ENCODE data around the gene WBP2.

WBP2 gene

GRCh38 chr17:75829747-75830146 lies 25.4 kb downstream of the WBP2 start:
- H3K4me3 ChIP-seq (ENCODE audit: low read depth in 1 of 2, low read length in 2 of 2): no peak overlapping the region
- H3K4me1 ChIP-seq (ENCODE audit: control insufficient read depth in 1 of 2, insufficient read depth in 2 of 2, low read length in 2 of 2): peaks cover 5 to 13% of the 10 kb centered on the region in 2 donors
- no peaks in the 10 kb centered on the region for H3K27me3 ChIP-seq (ENCODE audit: low read depth, low read length)
- no peak overlapping the region for H3K27ac ChIP-seq (ENCODE audit: low read length)
- peaks cover 0 to 35% of the 10 kb centered on the region in 2 donors for H3K36me3 ChIP-seq (ENCODE audit: control insufficient read depth in 1 of 2, insufficient read depth in 2 of 2, low read length in 2 of 2)
- H3K9me3 ChIP-seq (ENCODE audit: control insufficient read depth in 1 of 2, low read length in 2 of 2): no peaks in the 10 kb centered on the region

GRCh38 chr17:75828741-75829140 lies 26.4 kb downstream of the WBP2 start:
- H3K4me1 ChIP-seq (ENCODE audit: control insufficient read depth in 1 of 2, insufficient read depth in 2 of 2, low read length in 2 of 2): peaks cover 5 to 13% of the 10 kb centered on the region in 2 donors
- no peaks in the 10 kb centered on the region for H3K9me3 ChIP-seq (ENCODE audit: control insufficient read depth in 1 of 2, low read length in 2 of 2)
- H3K27me3 ChIP-seq (ENCODE audit: low read depth, low read length): no peaks in the 10 kb centered on the region
- H3K4me3 ChIP-seq (ENCODE audit: low read depth in 1 of 2, low read length in 2 of 2): no peak overlapping the region
- peaks cover 0 to 41% of the 10 kb centered on the region in 2 donors for H3K36me3 ChIP-seq (ENCODE audit: control insufficient read depth in 1 of 2, insufficient read depth in 2 of 2, low read length in 2 of 2)
- H3K27ac ChIP-seq (ENCODE audit: low read length): no peak overlapping the region

GRCh38 chr17:75828076-75828400 lies 27.1 kb downstream of the WBP2 start:
- Histone ChIP-seq H3K4me1 (ENCODE audit: control insufficient read depth in 1 of 2, insufficient read depth in 2 of 2, low read length in 2 of 2) (peaks cover 5 to 13% of the 10 kb centered on the region in 2 donors), H3K9me3 (ENCODE audit: control insufficient read depth in 1 of 2, low read length in 2 of 2) (no peaks in the 10 kb centered on the region), H3K4me3 (ENCODE audit: low read depth in 1 of 2, low read length in 2 of 2) (peak overlapping the region in 1 of 2 donors; percentile 57), H3K27me3 (ENCODE audit: low read depth, low read length) (no peaks in the 10 kb centered on the region), H3K27ac (ENCODE audit: low read length) (no peak overlapping the region), H3K36me3 (ENCODE audit: control insufficient read depth in 1 of 2, insufficient read depth in 2 of 2, low read length in 2 of 2) (peaks cover 4 to 45% of the 10 kb centered on the region in 2 donors)

- Histone ChIP-seq H3K27ac (ENCODE audit: low read length) (no peak overlapping the region), H3K9me3 (ENCODE audit: control insufficient read depth in 1 of 2, low read length in 2 of 2) (no peaks in the 10 kb centered on the region), H3K27me3 (ENCODE audit: low read depth, low read length) (no peaks in the 10 kb centered on the region), H3K36me3 (ENCODE audit: control insufficient read depth in 1 of 2, insufficient read depth in 2 of 2, low read length in 2 of 2) (peaks cover 6 to 50% of the 10 kb centered on the region in 2 donors), H3K4me3 (ENCODE audit: low read depth in 1 of 2, low read length in 2 of 2) (peak overlapping the region in 1 of 2 donors; percentile 57), H3K4me1 (ENCODE audit: control insufficient read depth in 1 of 2, insufficient read depth in 2 of 2, low read length in 2 of 2) (peaks cover 5 to 13% of the 10 kb centered on the region in 2 donors)
These were observed 27.6 kb downstream of the WBP2 start for GRCh38 chr17:75827308-75828075.

GRCh38 chr17:75826561-75827307 lies 28.4 kb downstream of the WBP2 start:
- peaks cover 12 to 57% of the 10 kb centered on the region in 2 donors for H3K36me3 ChIP-seq (ENCODE audit: control insufficient read depth in 1 of 2, insufficient read depth in 2 of 2, low read length in 2 of 2)
- no peaks in the 10 kb centered on the region for H3K27me3 ChIP-seq (ENCODE audit: low read depth, low read length)
- H3K4me1 ChIP-seq (ENCODE audit: control insufficient read depth in 1 of 2, insufficient read depth in 2 of 2, low read length in 2 of 2): peaks cover 5 to 13% of the 10 kb centered on the region in 2 donors
- H3K4me3 ChIP-seq (ENCODE audit: low read depth in 1 of 2, low read length in 2 of 2): peak overlapping the region in 1 of 2 donors; percentile 57
- H3K9me3 ChIP-seq (ENCODE audit: control insufficient read depth in 1 of 2, low read length in 2 of 2): no peaks in the 10 kb centered on the region
- no peak overlapping the region for H3K27ac ChIP-seq (ENCODE audit: low read length)

- H3K27me3 ChIP-seq (ENCODE audit: low read depth, low read length): no peaks in the 10 kb centered on the region
- peaks cover 17 to 62% of the 10 kb centered on the region in 2 donors for H3K36me3 ChIP-seq (ENCODE audit: control insufficient read depth in 1 of 2, insufficient read depth in 2 of 2, low read length in 2 of 2)
- no peak overlapping the region for H3K27ac ChIP-seq (ENCODE audit: low read length)
- no peaks in the 10 kb centered on the region for H3K9me3 ChIP-seq (ENCODE audit: control insufficient read depth in 1 of 2, low read length in 2 of 2)
- no peak overlapping the region for H3K4me3 ChIP-seq (ENCODE audit: low read depth in 1 of 2, low read length in 2 of 2)
- peaks cover 5 to 13% of the 10 kb centered on the region in 2 donors for H3K4me1 ChIP-seq (ENCODE audit: control insufficient read depth in 1 of 2, insufficient read depth in 2 of 2, low read length in 2 of 2)
These were observed 29.3 kb downstream of the WBP2 start for GRCh38 chr17:75825748-75826370.

- Histone ChIP-seq H3K27ac (ENCODE audit: low read length) (no peak overlapping the region), H3K36me3 (ENCODE audit: control insufficient read depth in 1 of 2, insufficient read depth in 2 of 2, low read length in 2 of 2) (peaks cover 21 to 64% of the 10 kb centered on the region in 2 donors), H3K9me3 (ENCODE audit: control insufficient read depth in 1 of 2, low read length in 2 of 2) (no peaks in the 10 kb centered on the region), H3K4me3 (ENCODE audit: low read depth in 1 of 2, low read length in 2 of 2) (no peak overlapping the region), H3K27me3 (ENCODE audit: low read depth, low read length) (no peaks in the 10 kb centered on the region), H3K4me1 (ENCODE audit: control insufficient read depth in 1 of 2, insufficient read depth in 2 of 2, low read length in 2 of 2) (peaks cover 5 to 13% of the 10 kb centered on the region in 2 donors)
These were observed 30.0 kb downstream of the WBP2 start for GRCh38 chr17:75825149-75825552.

- Histone ChIP-seq H3K9me3 (ENCODE audit: control insufficient read depth in 1 of 2, low read length in 2 of 2) (no peaks in the 10 kb centered on the region), H3K27ac (ENCODE audit: low read length) (no peak overlapping the region), H3K27me3 (ENCODE audit: low read depth, low read length) (no peaks in the 10 kb centered on the region), H3K4me1 (ENCODE audit: control insufficient read depth in 1 of 2, insufficient read depth in 2 of 2, low read length in 2 of 2) (peaks cover 5 to 13% of the 10 kb centered on the region in 2 donors), H3K36me3 (ENCODE audit: control insufficient read depth in 1 of 2, insufficient read depth in 2 of 2, low read length in 2 of 2) (peaks cover 25 to 64% of the 10 kb centered on the region in 2 donors), H3K4me3 (ENCODE audit: low read depth in 1 of 2, low read length in 2 of 2) (no peak overlapping the region)
These were observed 30.5 kb downstream of the WBP2 start for GRCh38 chr17:75824666-75825065.

GRCh38 chr17:75824050-75824552 lies 31.0 kb downstream of the WBP2 start:
- H3K27ac ChIP-seq (ENCODE audit: low read length): no peak overlapping the region
- H3K27me3 ChIP-seq (ENCODE audit: low read depth, low read length): no peaks in the 10 kb centered on the region
- H3K9me3 ChIP-seq (ENCODE audit: control insufficient read depth in 1 of 2, low read length in 2 of 2): no peaks in the 10 kb centered on the region
- H3K4me3 ChIP-seq (ENCODE audit: low read depth in 1 of 2, low read length in 2 of 2): no peak overlapping the region
- peaks cover 5 to 13% of the 10 kb centered on the region in 2 donors for H3K4me1 ChIP-seq (ENCODE audit: control insufficient read depth in 1 of 2, insufficient read depth in 2 of 2, low read length in 2 of 2)
- H3K36me3 ChIP-seq (ENCODE audit: control insufficient read depth in 1 of 2, insufficient read depth in 2 of 2, low read length in 2 of 2): peaks cover 29 to 69% of the 10 kb centered on the region in 2 donors

GRCh38 chr17:75823257-75824041 lies 31.7 kb downstream of the WBP2 start:
- H3K36me3 ChIP-seq (ENCODE audit: control insufficient read depth in 1 of 2, insufficient read depth in 2 of 2, low read length in 2 of 2): peaks cover 35 to 72% of the 10 kb centered on the region in 2 donors
- H3K4me1 ChIP-seq (ENCODE audit: control insufficient read depth in 1 of 2, insufficient read depth in 2 of 2, low read length in 2 of 2): peaks cover 5 to 13% of the 10 kb centered on the region in 2 donors

More at GRCh38 chr17:75823257-75824041, 31.7 kb downstream of the WBP2 start:
- no peaks in the 10 kb centered on the region for H3K27me3 ChIP-seq (ENCODE audit: low read depth, low read length)
- H3K4me3 ChIP-seq (ENCODE audit: low read depth in 1 of 2, low read length in 2 of 2): no peak overlapping the region
- no peak overlapping the region for H3K27ac ChIP-seq (ENCODE audit: low read length)
- H3K9me3 ChIP-seq (ENCODE audit: control insufficient read depth in 1 of 2, low read length in 2 of 2): no peaks in the 10 kb centered on the region

Data from muscle layer of duodenum (tissue), 2 donors.